Activated B cell treated with CpG ODN at 0.5 μM for 24 hours (primary cell): ENCODE results near the gene FAM177A1. TPM values are rescaled to one million over a fixed set of nuclear protein-coding genes. Genes with fewer than 3 reads are reported as not detected.

Source experiments
- ATAC-seq: fragments of 200-7000 bp; cut with Tn5 transposase; one replicate; pipeline ENCODE4 v1.10.0; 2021; ENCODE audit warnings: low read depth, mild to moderate bottlenecking, moderate library complexity
- CTCF ChIA-PET: fragments of 350-600 bp; sonication (Branson Sonifier 250); formaldehyde crosslinking; loops from one replicate; lab custom pipeline; 2021; ENCODE audit warnings: antibody characterized with exemption; lab: Charles Lee
- POLR2A ChIA-PET: fragments of 350-600 bp; sonication (Branson Sonifier 250); formaldehyde crosslinking; loops from one replicate; lab custom pipeline; 2021; ENCODE audit warnings: antibody characterized with exemption; lab: Charles Lee
- DNase-seq: peaks from one replicate; pipeline ENCODE4 v3.0.0; 2022
- H3K27ac Mint-ChIP-seq: one replicate; pipeline ENCODE4 v1.8.0; 2020; ENCODE audit warnings: mixed read lengths
- H3K27me3 Mint-ChIP-seq: one replicate; pipeline ENCODE4 v1.8.0; 2021; ENCODE audit warnings: mixed read lengths
- H3K36me3 Mint-ChIP-seq: one replicate; pipeline ENCODE4 v1.8.0; 2021; ENCODE audit warnings: low read depth, mixed read lengths
- H3K4me1 Mint-ChIP-seq: one replicate; pipeline ENCODE4 v1.8.0; 2021; ENCODE audit warnings: mixed read lengths
- H3K4me3 Mint-ChIP-seq: one replicate; pipeline ENCODE4 v1.8.0; 2020; ENCODE audit warnings: mild to moderate bottlenecking, mixed read lengths
- H3K9me3 Mint-ChIP-seq: one replicate; pipeline ENCODE4 v1.8.0; 2020; ENCODE audit warnings: mixed read lengths
- CTCF ChIP-seq: fragments of 200-600 bp; IDR thresholded peaks from one replicate; pipeline ENCODE4 v1.8.0; 2022; ENCODE audit warnings: antibody characterized with exemption, mild to moderate bottlenecking
- intact Hi-C: fragments of 100-400 bp; cut with micrococcal nuclease; formaldehyde crosslinking; loops from one replicate; pipeline ENCODE4 v1.15.1; 2024
- total RNA-seq: library from RNA; stranded (reverse); gene quantifications from 2 replicates; pipeline ENCODE4 v1.2.3, GENCODE V29; 2022

The FAM177A1 gene
- total RNA-seq, 1 donor from 2014 or later = 27.4 TPM

GRCh38 chr14:35112641-35113040 lies 66.6 kb downstream of the FAM177A1 start:
- DNase-seq = no peak
- no peak for TF ChIP-seq CTCF
- POLR2A ChIA-PET = interaction anchor here (0.9 kb wide), 1 partner anchor 10 kb away, joined by 3 read pairs; the partner anchor contains the start of genes PPP2R3C and PRORP
- CTCF ChIA-PET = no interaction called here
- Mint-ChIP-seq H3K4me1 (peaks cover 9% of the 10 kb centered on the region), H3K36me3 (peaks cover 80% of the 10 kb centered on the region), H3K27ac (no peak overlapping the region), H3K9me3 (no peaks in the 10 kb centered on the region), H3K4me3 (no peak overlapping the region), H3K27me3 (no peaks in the 10 kb centered on the region)
- intact Hi-C loops = no loop called here
- ATAC-seq = no peak

GRCh38 chr14:35113308-35113950 lies 67.4 kb downstream of the FAM177A1 start:
- TF ChIP-seq CTCF = no peak
- intact Hi-C loops = no loop called here
- no peaks in the 10 kb centered on the region for H3K9me3 Mint-ChIP-seq
- ChIA-PET CTCF (no interaction called here), POLR2A (interaction anchor here (0.9 kb wide), 1 partner anchor 9 kb away, joined by 3 read pairs; the partner anchor contains the start of genes PPP2R3C and PRORP)
- H3K36me3 Mint-ChIP-seq = peaks cover 80% of the 10 kb centered on the region
- no peak overlapping the region for H3K4me3 Mint-ChIP-seq
- no peaks in the 10 kb centered on the region for H3K27me3 Mint-ChIP-seq
- no peak overlapping the region for H3K27ac Mint-ChIP-seq
- DNase-seq = no peak
- ATAC-seq = no peak
- peaks cover 12% of the 10 kb centered on the region for H3K4me1 Mint-ChIP-seq

DNA sequence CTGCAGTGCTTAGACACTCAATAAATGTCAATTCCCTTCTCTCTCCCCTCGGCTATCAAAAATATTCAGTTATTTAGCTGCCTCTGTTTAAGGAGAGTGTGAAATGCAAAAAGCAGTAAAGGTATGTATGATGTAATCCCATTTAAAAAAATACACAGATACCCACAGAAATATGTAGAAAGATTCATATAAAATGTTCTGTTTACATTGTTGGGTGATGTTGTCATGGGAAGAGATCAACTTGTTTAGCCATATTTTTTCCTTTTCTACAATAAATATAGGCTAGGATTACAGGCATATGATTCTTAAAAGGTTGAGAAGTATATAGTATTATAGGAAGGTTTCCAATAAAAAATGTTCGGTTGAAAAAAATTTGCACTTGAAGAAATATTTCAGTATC lies 68.0 kb downstream of the FAM177A1 start:
- Mint-ChIP-seq H3K27me3 (no peaks in the 10 kb centered on the region), H3K9me3 (no peaks in the 10 kb centered on the region), H3K4me3 (no peak overlapping the region), H3K4me1 (peaks cover 15% of the 10 kb centered on the region), H3K27ac (no peak overlapping the region), H3K36me3 (peaks cover 80% of the 10 kb centered on the region)
- CTCF ChIA-PET = interaction anchor here (1.2 kb wide), 1 partner anchor 391 kb away, joined by 5 read pairs; no protein-coding TSS in a partner anchor
- TF ChIP-seq CTCF = no peak
- intact Hi-C loops = no loop called here
- POLR2A ChIA-PET = no interaction called here
- ATAC-seq (no peak), DNase-seq (no peak)

DNA sequence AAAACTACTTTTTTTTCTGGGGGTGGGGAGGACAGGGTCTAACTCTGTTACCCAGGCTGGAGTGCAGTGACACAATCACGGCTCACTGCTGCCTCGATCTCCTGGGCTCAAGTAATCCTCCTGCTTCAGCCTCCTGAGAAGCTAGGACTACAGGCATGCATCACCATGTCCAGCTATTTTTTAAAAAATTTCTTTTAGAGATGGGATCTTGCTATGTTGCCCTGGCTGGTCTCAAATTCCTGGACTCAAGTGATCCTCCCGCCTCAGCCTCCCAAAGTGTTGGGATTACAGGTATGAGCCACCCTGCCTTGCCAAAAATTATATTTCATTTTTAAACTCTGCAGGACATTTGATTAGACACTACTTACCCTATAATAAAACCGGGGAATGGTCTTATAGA lies 70.2 kb downstream of the FAM177A1 start:
- CTCF ChIA-PET = no interaction called here

More for the DNA sequence above, 70.2 kb downstream of the FAM177A1 start:
- ATAC-seq = no peak
- Mint-ChIP-seq H3K27me3 (no peaks in the 10 kb centered on the region), H3K36me3 (peaks cover 74% of the 10 kb centered on the region), H3K4me3 (no peak overlapping the region), H3K4me1 (peaks cover 27% of the 10 kb centered on the region), H3K9me3 (no peaks in the 10 kb centered on the region), H3K27ac (no peak overlapping the region)
- intact Hi-C loops = no loop called here
- POLR2A ChIA-PET = no interaction called here
- TF ChIP-seq CTCF = no peak
- DNase-seq = no peak
